HEK293 (cell line): ENCODE data around the gene FOXN3.

Experiments used
- ATF2 ChIP-seq: fragments of 450-650 bp; formaldehyde crosslinking; IDR thresholded peaks from 2 replicates; pipeline ENCODE4 v1.5.1; 2016; ENCODE audit warnings: missing biosample characterization, missing genetic modification characterization, low read depth
- CTCF ChIP-seq: fragments of 450-650 bp; formaldehyde crosslinking; IDR thresholded peaks from 2 replicates; pipeline ENCODE4 v1.5.1; 2016; ENCODE audit warnings: missing biosample characterization, missing genetic modification characterization
- FEZF1 ChIP-seq: fragments of 450-650 bp; formaldehyde crosslinking; IDR thresholded peaks from 2 replicates; pipeline ENCODE4 v1.5.1; 2016; ENCODE audit warnings: missing biosample characterization, missing genetic modification characterization
- ZFP41 ChIP-seq: fragments of 450-650 bp; formaldehyde crosslinking; IDR thresholded peaks from 2 replicates; pipeline ENCODE4 v1.5.1; 2016; ENCODE audit warnings: missing biosample characterization, missing genetic modification characterization, borderline replicate concordance
- ZNF785 ChIP-seq: fragments of 450-650 bp; formaldehyde crosslinking; IDR thresholded peaks from 2 replicates; pipeline ENCODE4 v1.5.1; 2016; ENCODE audit warnings: missing biosample characterization, missing genetic modification characterization
- ZNF830 ChIP-seq: fragments of 450-650 bp; IDR thresholded peaks from 2 replicates; pipeline ENCODE4 v1.5.0; 2018; ENCODE audit warnings: missing biosample characterization, missing genetic modification characterization, low read depth, mild to moderate bottlenecking, moderate library complexity
- TF ChIP-seq, protein P1 (sequence below): fragments of 450-650 bp; formaldehyde crosslinking; IDR thresholded peaks from 2 replicates; pipeline ENCODE4 v1.5.1; 2016; ENCODE audit warnings: missing biosample characterization, missing genetic modification characterization, borderline replicate concordance
- TF ChIP-seq, protein P2 (sequence below): fragments of 450-650 bp; formaldehyde crosslinking; IDR thresholded peaks from 2 replicates; pipeline ENCODE4 v1.5.1; 2016; ENCODE audit warnings: missing biosample characterization, missing genetic modification characterization

- TF ChIP-seq CTCF (tag by site-specific recombination), result no peak
- TF ChIP-seq, protein P1, sequence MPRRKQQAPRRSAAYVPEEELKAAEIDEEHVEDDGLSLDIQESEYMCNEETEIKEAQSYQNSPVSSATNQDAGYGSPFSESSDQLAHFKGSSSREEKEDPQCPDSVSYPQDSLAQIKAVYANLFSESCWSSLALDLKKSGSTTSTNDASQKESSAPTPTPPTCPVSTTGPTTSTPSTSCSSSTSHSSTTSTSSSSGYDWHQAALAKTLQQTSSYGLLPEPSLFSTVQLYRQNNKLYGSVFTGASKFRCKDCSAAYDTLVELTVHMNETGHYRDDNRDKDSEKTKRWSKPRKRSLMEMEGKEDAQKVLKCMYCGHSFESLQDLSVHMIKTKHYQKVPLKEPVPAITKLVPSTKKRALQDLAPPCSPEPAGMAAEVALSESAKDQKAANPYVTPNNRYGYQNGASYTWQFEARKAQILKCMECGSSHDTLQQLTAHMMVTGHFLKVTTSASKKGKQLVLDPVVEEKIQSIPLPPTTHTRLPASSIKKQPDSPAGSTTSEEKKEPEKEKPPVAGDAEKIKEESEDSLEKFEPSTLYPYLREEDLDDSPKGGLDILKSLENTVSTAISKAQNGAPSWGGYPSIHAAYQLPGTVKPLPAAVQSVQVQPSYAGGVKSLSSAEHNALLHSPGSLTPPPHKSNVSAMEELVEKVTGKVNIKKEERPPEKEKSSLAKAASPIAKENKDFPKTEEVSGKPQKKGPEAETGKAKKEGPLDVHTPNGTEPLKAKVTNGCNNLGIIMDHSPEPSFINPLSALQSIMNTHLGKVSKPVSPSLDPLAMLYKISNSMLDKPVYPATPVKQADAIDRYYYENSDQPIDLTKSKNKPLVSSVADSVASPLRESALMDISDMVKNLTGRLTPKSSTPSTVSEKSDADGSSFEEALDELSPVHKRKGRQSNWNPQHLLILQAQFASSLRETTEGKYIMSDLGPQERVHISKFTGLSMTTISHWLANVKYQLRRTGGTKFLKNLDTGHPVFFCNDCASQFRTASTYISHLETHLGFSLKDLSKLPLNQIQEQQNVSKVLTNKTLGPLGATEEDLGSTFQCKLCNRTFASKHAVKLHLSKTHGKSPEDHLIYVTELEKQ, result no peak
- TF ChIP-seq FEZF1, result no peak
- TF ChIP-seq ZFP41 (tag by site-specific recombination), result no peak
- TF ChIP-seq ZNF830 (tag by site-specific recombination), result no peak
- TF ChIP-seq, protein P2, sequence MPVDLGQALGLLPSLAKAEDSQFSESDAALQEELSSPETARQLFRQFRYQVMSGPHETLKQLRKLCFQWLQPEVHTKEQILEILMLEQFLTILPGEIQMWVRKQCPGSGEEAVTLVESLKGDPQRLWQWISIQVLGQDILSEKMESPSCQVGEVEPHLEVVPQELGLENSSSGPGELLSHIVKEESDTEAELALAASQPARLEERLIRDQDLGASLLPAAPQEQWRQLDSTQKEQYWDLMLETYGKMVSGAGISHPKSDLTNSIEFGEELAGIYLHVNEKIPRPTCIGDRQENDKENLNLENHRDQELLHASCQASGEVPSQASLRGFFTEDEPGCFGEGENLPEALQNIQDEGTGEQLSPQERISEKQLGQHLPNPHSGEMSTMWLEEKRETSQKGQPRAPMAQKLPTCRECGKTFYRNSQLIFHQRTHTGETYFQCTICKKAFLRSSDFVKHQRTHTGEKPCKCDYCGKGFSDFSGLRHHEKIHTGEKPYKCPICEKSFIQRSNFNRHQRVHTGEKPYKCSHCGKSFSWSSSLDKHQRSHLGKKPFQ, result no peak
- TF ChIP-seq ZNF785 (tag by site-specific recombination), result no peak
- no peak for TF ChIP-seq ATF2 (tag by site-specific recombination)
Observed at GRCh38 chr14:89233184-89233583, 183.8 kb downstream of the FOXN3 start.
